Effector memory CD4-positive, alpha-beta T cell (primary cell): ENCODE measurements around the gene MTF1.
"Not testable (repeated sequence)": the region's sequence is repeated elsewhere in the genome, so short reads cannot be mapped to it uniquely, and the experiment has no call there.

ENCODE experiments used
- DNase-seq, 3 donors: peaks; one replicate each; pipeline ENCODE4 v3.0.0-alpha.2; 2020
- H3K27ac ChIP-seq: 2 replicates; pipeline ENCODE4 v1.7.0; 2013; ENCODE audit warnings: mild to moderate bottlenecking, low read length, moderate library complexity; ENCODE audit not compliant: insufficient read depth, poor library complexity, severe bottlenecking
- H3K27me3 ChIP-seq: replicated peaks from 2 replicates; pipeline ENCODE4 v1.7.0; 2013; ENCODE audit warnings: mild to moderate bottlenecking, low read length; ENCODE audit not compliant: insufficient read depth, control insufficient read depth, poor library complexity, severe bottlenecking
- H3K36me3 ChIP-seq: 2 replicates; pipeline ENCODE4 v1.7.0; 2013; ENCODE audit warnings: mild to moderate bottlenecking, low read length, moderate library complexity; ENCODE audit not compliant: control insufficient read depth, insufficient read depth
- H3K4me1 ChIP-seq: 2 replicates; pipeline ENCODE4 v1.7.0; 2013; ENCODE audit warnings: low read length, mild to moderate bottlenecking; ENCODE audit not compliant: control insufficient read depth, insufficient read depth, poor library complexity, severe bottlenecking
- H3K4me3 ChIP-seq: 2 replicates; pipeline ENCODE4 v1.7.0; 2013; ENCODE audit warnings: low read length, low read depth, mild to moderate bottlenecking; ENCODE audit not compliant: insufficient read depth, poor library complexity, severe bottlenecking
- H3K9me3 ChIP-seq: 2 replicates; pipeline ENCODE4 v1.7.0; 2013; ENCODE audit warnings: mild to moderate bottlenecking, low read length, moderate library complexity; ENCODE audit not compliant: control insufficient read depth
- total RNA-seq, 3 donors: gene quantifications; one replicate each; lab custom pipeline; 2026; lab: John Stamatoyannopoulos, UW

MTF1 gene
- total RNA-seq: 23.2 to 28.7 (median 23.4) reads per million in 3 donors

GRCh38 chr1:37859507-37860345 lies at the start of gene MTF1:
Gene MTF1 (minus strand): TSS chr1:37859592. CDS start chr1:37857658, 1,934 bp downstream.
- H3K27me3 ChIP-seq: no peaks in the 10 kb centered on the region
- peak; percentile 91 to 96 (median 95) for DNase-seq
- H3K27ac ChIP-seq: peak within 1 kb of the TSS; percentile 85
- peaks cover 7% of the 10 kb centered on the region for H3K4me1 ChIP-seq
- peak within 1 kb of the TSS; percentile 85 for H3K4me3 ChIP-seq
- H3K9me3 ChIP-seq: no peaks in the 10 kb centered on the region
- H3K36me3 ChIP-seq: no peaks in the 10 kb centered on the region

- not testable (repeated sequence) for H3K9me3 ChIP-seq
Observed at GRCh38 chr1:37908531-37908930, 49.1 kb upstream of the MTF1 start.

GRCh38 chr1:37907416-37908125 lies 48.2 kb upstream of the MTF1 start:
- not testable (repeated sequence) for H3K36me3 ChIP-seq, H3K27me3 ChIP-seq, DNase-seq, H3K4me3 ChIP-seq, H3K27ac ChIP-seq, H3K9me3 ChIP-seq, H3K4me1 ChIP-seq

More at GRCh38 chr1:37908531-37908930, 49.1 kb upstream of the MTF1 start:
- not testable (repeated sequence) for H3K27me3 ChIP-seq, H3K4me3 ChIP-seq, H3K36me3 ChIP-seq, H3K27ac ChIP-seq, DNase-seq, H3K4me1 ChIP-seq

GRCh38 chr1:37906591-37906990 lies 47.2 kb upstream of the MTF1 start:
- not testable (repeated sequence) for DNase-seq, H3K9me3 ChIP-seq, H3K36me3 ChIP-seq, H3K27me3 ChIP-seq, H3K27ac ChIP-seq, H3K4me3 ChIP-seq, H3K4me1 ChIP-seq

- no peak for DNase-seq
- no peaks in the 10 kb centered on the region for H3K9me3 ChIP-seq
Observed at GRCh38 chr1:37905727-37906126, 46.3 kb upstream of the MTF1 start.

GRCh38 chr1:37903921-37904320 lies 44.5 kb upstream of the MTF1 start:
- DNase-seq, H3K4me1 ChIP-seq, H3K9me3 ChIP-seq, H3K27ac ChIP-seq, H3K4me3 ChIP-seq, H3K27me3 ChIP-seq, H3K36me3 ChIP-seq: not testable (repeated sequence)

More at GRCh38 chr1:37905727-37906126, 46.3 kb upstream of the MTF1 start:
- Histone ChIP-seq H3K36me3 (no peaks in the 10 kb centered on the region), H3K27me3 (no peaks in the 10 kb centered on the region), H3K4me1 (no peaks in the 10 kb centered on the region), H3K4me3 (no peak overlapping the region), H3K27ac (no peak overlapping the region)

GRCh38 chr1:37902983-37903382 lies 43.6 kb upstream of the MTF1 start:
- Histone ChIP-seq H3K9me3 (no peaks in the 10 kb centered on the region), H3K36me3 (no peaks in the 10 kb centered on the region), H3K4me3 (no peak overlapping the region), H3K27me3 (no peaks in the 10 kb centered on the region), H3K27ac (no peak overlapping the region), H3K4me1 (no peaks in the 10 kb centered on the region)
- DNase-seq: no peak

- no peaks in the 10 kb centered on the region for H3K4me1 ChIP-seq
- no peaks in the 10 kb centered on the region for H3K36me3 ChIP-seq
- H3K4me3 ChIP-seq: no peak overlapping the region
- no peaks in the 10 kb centered on the region for H3K27me3 ChIP-seq
- no peaks in the 10 kb centered on the region for H3K9me3 ChIP-seq
- no peak overlapping the region for H3K27ac ChIP-seq
- DNase-seq: no peak
Observed at GRCh38 chr1:37901893-37902225, 42.5 kb upstream of the MTF1 start.

GRCh38 chr1:37901191-37901892 lies 42.0 kb upstream of the MTF1 start:
- Histone ChIP-seq H3K27ac (no peak overlapping the region), H3K9me3 (no peaks in the 10 kb centered on the region), H3K4me3 (no peak overlapping the region), H3K27me3 (no peaks in the 10 kb centered on the region), H3K36me3 (no peaks in the 10 kb centered on the region), H3K4me1 (no peaks in the 10 kb centered on the region)
- no peak for DNase-seq

GRCh38 chr1:37897563-37897962 lies 38.2 kb upstream of the MTF1 start:
- not testable (repeated sequence) for H3K4me3 ChIP-seq, H3K36me3 ChIP-seq, H3K27ac ChIP-seq, H3K4me1 ChIP-seq, DNase-seq, H3K9me3 ChIP-seq, H3K27me3 ChIP-seq
